ENCODE data around the gene NAALADL2. TPM values are rescaled to one million over a fixed set of nuclear protein-coding genes. Genes with fewer than 3 reads are reported as not detected.

The NAALADL2 gene
- total and polyA plus RNA-seq, 3 donors from 2014 or later, result 5.4 to 15.6 (median 6.0) TPM

- Histone ChIP-seq H3K36me3 (ENCODE audit: low read depth, missing control alignments) (no peaks in the 10 kb centered on the region), H3K9me3 (no peaks in the 10 kb centered on the region), H3K27ac (no peak overlapping the region), H3K4me1 (peaks cover 3% of the 10 kb centered on the region), H3K27me3 (no peaks in the 10 kb centered on the region), H3K4me3 (no peak overlapping the region)
- TF ChIP-seq CTCF (IDR thresholded peaks at IDR 0.05) (no peak), POLR2A (IDR thresholded peaks at IDR 0.05) (no peak)
- 68 to 69% methylated on average over 4 of the region's 4 CpGs for WGBS, 2 donors
- intact Hi-C loops (cut with DNase I; ENCODE audit: low total_unique reads), result no loop called here
- DNase-seq, result no peak
These were observed 539.5 kb downstream of the NAALADL2 start for GRCh38 chr3:175398676-175399075.

- peaks cover 5% of the 10 kb centered on the region for H3K4me1 ChIP-seq
- no peak overlapping the region for H3K4me3 ChIP-seq
- H3K27ac ChIP-seq, result no peak overlapping the region
- no peaks in the 10 kb centered on the region for H3K36me3 ChIP-seq (ENCODE audit: low read depth, missing control alignments)
- no peak for DNase-seq
- WGBS, 2 donors, result 67 to 70% methylated on average over 5 of the region's 5 CpGs
- intact Hi-C loops (cut with DNase I; ENCODE audit: low total_unique reads), result no loop called here
- H3K27me3 ChIP-seq, result no peaks in the 10 kb centered on the region
- TF ChIP-seq POLR2A (IDR thresholded peaks at IDR 0.05) (no peak), CTCF (IDR thresholded peaks at IDR 0.05) (no peak)
- no peaks in the 10 kb centered on the region for H3K9me3 ChIP-seq
These were observed 540.2 kb downstream of the NAALADL2 start for GRCh38 chr3:175399156-175399840.

DNA sequence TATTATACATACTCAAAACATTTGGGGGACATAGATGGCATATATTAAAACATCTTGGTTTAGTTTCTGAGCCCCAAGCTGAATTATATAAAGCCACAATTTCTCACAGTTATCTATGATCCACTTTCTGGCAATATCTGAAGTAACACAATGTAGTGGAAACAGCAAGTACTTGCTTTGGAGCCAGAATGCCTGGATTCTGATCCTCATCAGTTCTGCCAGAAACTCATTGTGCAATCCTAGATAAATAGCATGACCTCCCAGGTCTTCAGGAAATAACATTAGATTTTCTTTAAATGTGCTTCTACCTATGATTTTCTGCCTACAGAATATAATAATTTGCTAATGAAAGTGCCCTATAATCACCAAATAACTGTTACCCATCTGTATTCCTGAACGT lies 544.9 kb downstream of the NAALADL2 start:
- intact Hi-C loops (cut with DNase I; ENCODE audit: low total_unique reads), result no loop called here
- no peak for DNase-seq

GRCh38 chr3:175404621-175405020 lies 545.5 kb downstream of the NAALADL2 start:
- Histone ChIP-seq H3K27me3 (no peaks in the 10 kb centered on the region), H3K4me1 (peaks cover 7% of the 10 kb centered on the region), H3K27ac (no peak overlapping the region), H3K9me3 (no peaks in the 10 kb centered on the region), H3K36me3 (ENCODE audit: low read depth, missing control alignments) (no peaks in the 10 kb centered on the region), H3K4me3 (no peak overlapping the region)
- DNase-seq, result no peak
- WGBS, 2 donors, result 80 to 91% methylated on average over 1 of the region's 1 CpG
- intact Hi-C loops (cut with DNase I; ENCODE audit: low total_unique reads), result no loop called here
- no peak for TF ChIP-seq POLR2A (IDR thresholded peaks at IDR 0.05)
- TF ChIP-seq CTCF (IDR thresholded peaks at IDR 0.05), result no peak

More for the DNA sequence above, 544.9 kb downstream of the NAALADL2 start:
- no peaks in the 10 kb centered on the region for H3K9me3 ChIP-seq
- H3K27ac ChIP-seq, result no peak overlapping the region
- no peak overlapping the region for H3K4me3 ChIP-seq
- 67% methylated on average over 1 of the region's 1 CpG for WGBS, 2 donors
- no peaks in the 10 kb centered on the region for H3K36me3 ChIP-seq (ENCODE audit: low read depth, missing control alignments)
- TF ChIP-seq POLR2A (IDR thresholded peaks at IDR 0.05) (no peak), CTCF (IDR thresholded peaks at IDR 0.05) (no peak)
- H3K27me3 ChIP-seq, result no peaks in the 10 kb centered on the region
- peaks cover 10% of the 10 kb centered on the region for H3K4me1 ChIP-seq

DNA sequence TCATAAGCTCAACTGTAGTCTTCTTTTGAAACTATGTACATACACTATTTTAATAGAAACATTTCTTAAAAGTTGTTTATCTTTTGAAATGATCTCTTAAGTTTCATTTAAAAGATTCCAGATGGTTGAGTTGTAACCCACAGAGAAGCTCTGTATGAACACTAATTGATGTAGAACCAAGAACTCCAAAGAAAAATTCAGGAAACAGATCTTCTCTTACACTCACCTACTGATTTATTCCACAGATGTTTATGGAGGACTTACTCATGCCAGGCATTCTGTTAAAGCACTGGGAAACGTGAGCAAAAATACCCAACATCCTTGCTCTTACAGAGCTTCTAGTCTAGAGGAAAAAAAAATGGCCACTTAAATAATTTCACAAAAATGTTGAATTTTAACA lies 551.1 kb downstream of the NAALADL2 start:
- H3K36me3 ChIP-seq (ENCODE audit: low read depth, missing control alignments), result no peaks in the 10 kb centered on the region
- TF ChIP-seq CTCF (IDR thresholded peaks at IDR 0.05), result no peak
- no peak for TF ChIP-seq POLR2A (IDR thresholded peaks at IDR 0.05)
- no peak overlapping the region for H3K4me3 ChIP-seq
- no peak for DNase-seq
- no peaks in the 10 kb centered on the region for H3K27me3 ChIP-seq
- 89 to 92% methylated on average over 1 of the region's 1 CpG for WGBS, 2 donors
- intact Hi-C loops (cut with DNase I; ENCODE audit: low total_unique reads), result no loop called here
- no peak overlapping the region for H3K27ac ChIP-seq
- no peaks in the 10 kb centered on the region for H3K4me1 ChIP-seq
- no peaks in the 10 kb centered on the region for H3K9me3 ChIP-seq
